ENCODE results near the gene YAF2. TPM values are rescaled to one million over a fixed set of nuclear protein-coding genes. Genes with fewer than 3 reads are reported as not detected.
A peak's percentile ranks its signal among the peaks of the same experiment; 100 is the strongest.

YAF2 gene
- 74.3 TPM for total RNA-seq

GRCh38 chr12:42238240-42239140 is at the start of gene YAF2:
YAF2 (minus strand) TSS chr12:42238248; CDS start chr12:42238180, 68 bp downstream.
- Histone ChIP-seq H3K27me3 (ENCODE audit: insufficient read depth, low read length) (no peaks in the 10 kb centered on the region), H3K4me1 (ENCODE audit: insufficient read depth, low read length) (peaks cover 29% of the 10 kb centered on the region), H3K9me3 (ENCODE audit: low read depth, low read length) (no peaks in the 10 kb centered on the region), H3K4me3 (ENCODE audit: low read length) (peak within 1 kb of the TSS; percentile 83)

GRCh38 chr12:42286741-42287140 is 48.7 kb upstream of the YAF2 start:
- Histone ChIP-seq H3K9me3 (ENCODE audit: low read depth, low read length) (no peaks in the 10 kb centered on the region), H3K27me3 (ENCODE audit: insufficient read depth, low read length) (no peaks in the 10 kb centered on the region), H3K4me3 (ENCODE audit: low read length) (no peak overlapping the region), H3K4me1 (ENCODE audit: insufficient read depth, low read length) (peaks cover 8% of the 10 kb centered on the region)

GRCh38 chr12:42285431-42285830 is 47.4 kb upstream of the YAF2 start:
- H3K27me3 ChIP-seq (ENCODE audit: insufficient read depth, low read length), result no peaks in the 10 kb centered on the region
- H3K4me3 ChIP-seq (ENCODE audit: low read length), result no peak overlapping the region

GRCh38 chr12:42284876-42285275 is 46.8 kb upstream of the YAF2 start:
- H3K27me3 ChIP-seq (ENCODE audit: insufficient read depth, low read length), result no peaks in the 10 kb centered on the region
- peaks cover 8% of the 10 kb centered on the region for H3K4me1 ChIP-seq (ENCODE audit: insufficient read depth, low read length)
- no peak overlapping the region for H3K4me3 ChIP-seq (ENCODE audit: low read length)
- no peaks in the 10 kb centered on the region for H3K9me3 ChIP-seq (ENCODE audit: low read depth, low read length)

More at GRCh38 chr12:42285431-42285830, 47.4 kb upstream of the YAF2 start:
- no peaks in the 10 kb centered on the region for H3K9me3 ChIP-seq (ENCODE audit: low read depth, low read length)
- H3K4me1 ChIP-seq (ENCODE audit: insufficient read depth, low read length), result peaks cover 8% of the 10 kb centered on the region

- Histone ChIP-seq H3K4me1 (ENCODE audit: insufficient read depth, low read length) (peaks cover 8% of the 10 kb centered on the region), H3K27me3 (ENCODE audit: insufficient read depth, low read length) (no peaks in the 10 kb centered on the region), H3K4me3 (ENCODE audit: low read length) (no peak overlapping the region), H3K9me3 (ENCODE audit: low read depth, low read length) (no peaks in the 10 kb centered on the region)
Observed at GRCh38 chr12:42284157-42284556, 46.1 kb upstream of the YAF2 start.

GRCh38 chr12:42283739-42284138 is 45.7 kb upstream of the YAF2 start:
- no peaks in the 10 kb centered on the region for H3K27me3 ChIP-seq (ENCODE audit: insufficient read depth, low read length)
- no peak overlapping the region for H3K4me3 ChIP-seq (ENCODE audit: low read length)
- H3K4me1 ChIP-seq (ENCODE audit: insufficient read depth, low read length), result peaks cover 8% of the 10 kb centered on the region
- H3K9me3 ChIP-seq (ENCODE audit: low read depth, low read length), result no peaks in the 10 kb centered on the region

GRCh38 chr12:42282294-42282693 is 44.2 kb upstream of the YAF2 start:
- Histone ChIP-seq H3K9me3 (ENCODE audit: low read depth, low read length) (no peaks in the 10 kb centered on the region), H3K4me3 (ENCODE audit: low read length) (no peak overlapping the region), H3K4me1 (ENCODE audit: insufficient read depth, low read length) (peaks cover 8% of the 10 kb centered on the region), H3K27me3 (ENCODE audit: insufficient read depth, low read length) (no peaks in the 10 kb centered on the region)

GRCh38 chr12:42281844-42282243 is 43.8 kb upstream of the YAF2 start:
- no peak overlapping the region for H3K4me3 ChIP-seq (ENCODE audit: low read length)
- H3K9me3 ChIP-seq (ENCODE audit: low read depth, low read length), result no peaks in the 10 kb centered on the region
- peaks cover 8% of the 10 kb centered on the region for H3K4me1 ChIP-seq (ENCODE audit: insufficient read depth, low read length)
- H3K27me3 ChIP-seq (ENCODE audit: insufficient read depth, low read length), result no peaks in the 10 kb centered on the region

GRCh38 chr12:42281278-42281677 is 43.2 kb upstream of the YAF2 start:
- Histone ChIP-seq H3K27me3 (ENCODE audit: insufficient read depth, low read length) (no peaks in the 10 kb centered on the region), H3K4me3 (ENCODE audit: low read length) (no peak overlapping the region)

GRCh38 chr12:42278128-42278510 is 40.1 kb upstream of the YAF2 start:
- H3K4me1 ChIP-seq (ENCODE audit: insufficient read depth, low read length), result no peaks in the 10 kb centered on the region
- no peak overlapping the region for H3K4me3 ChIP-seq (ENCODE audit: low read length)
- H3K9me3 ChIP-seq (ENCODE audit: low read depth, low read length), result no peaks in the 10 kb centered on the region
- H3K27me3 ChIP-seq (ENCODE audit: insufficient read depth, low read length), result no peaks in the 10 kb centered on the region

More at GRCh38 chr12:42281278-42281677, 43.2 kb upstream of the YAF2 start:
- peaks cover 8% of the 10 kb centered on the region for H3K4me1 ChIP-seq (ENCODE audit: insufficient read depth, low read length)
- H3K9me3 ChIP-seq (ENCODE audit: low read depth, low read length), result no peaks in the 10 kb centered on the region

GRCh38 chr12:42277396-42278127 is 39.5 kb upstream of the YAF2 start:
- Histone ChIP-seq H3K4me3 (ENCODE audit: low read length) (no peak overlapping the region), H3K9me3 (ENCODE audit: low read depth, low read length) (no peaks in the 10 kb centered on the region), H3K4me1 (ENCODE audit: insufficient read depth, low read length) (no peaks in the 10 kb centered on the region), H3K27me3 (ENCODE audit: insufficient read depth, low read length) (no peaks in the 10 kb centered on the region)

GRCh38 chr12:42275499-42275898 is 37.5 kb upstream of the YAF2 start:
- no peaks in the 10 kb centered on the region for H3K27me3 ChIP-seq (ENCODE audit: insufficient read depth, low read length)
- H3K9me3 ChIP-seq (ENCODE audit: low read depth, low read length), result no peaks in the 10 kb centered on the region
- peaks cover 9% of the 10 kb centered on the region for H3K4me1 ChIP-seq (ENCODE audit: insufficient read depth, low read length)
- no peak overlapping the region for H3K4me3 ChIP-seq (ENCODE audit: low read length)

GRCh38 chr12:42273706-42274105 is 35.7 kb upstream of the YAF2 start:
- Histone ChIP-seq H3K9me3 (ENCODE audit: low read depth, low read length) (no peaks in the 10 kb centered on the region), H3K27me3 (ENCODE audit: insufficient read depth, low read length) (no peaks in the 10 kb centered on the region), H3K4me3 (ENCODE audit: low read length) (no peak overlapping the region), H3K4me1 (ENCODE audit: insufficient read depth, low read length) (peaks cover 10% of the 10 kb centered on the region)

GRCh38 chr12:42270596-42270995 is 32.5 kb upstream of the YAF2 start:
- no peaks in the 10 kb centered on the region for H3K9me3 ChIP-seq (ENCODE audit: low read depth, low read length)
- H3K4me1 ChIP-seq (ENCODE audit: insufficient read depth, low read length), result peaks cover 10% of the 10 kb centered on the region
- no peak overlapping the region for H3K4me3 ChIP-seq (ENCODE audit: low read length)
- no peaks in the 10 kb centered on the region for H3K27me3 ChIP-seq (ENCODE audit: insufficient read depth, low read length)

GRCh38 chr12:42267413-42268190 is 29.6 kb upstream of the YAF2 start:
- Histone ChIP-seq H3K4me3 (ENCODE audit: low read length) (no peak overlapping the region), H3K27me3 (ENCODE audit: insufficient read depth, low read length) (no peaks in the 10 kb centered on the region), H3K4me1 (ENCODE audit: insufficient read depth, low read length) (peaks cover 10% of the 10 kb centered on the region), H3K9me3 (ENCODE audit: low read depth, low read length) (no peaks in the 10 kb centered on the region)
